G401.6 (cell line): Measurements from ENCODE around the gene MACF1.
"Not testable (repeated sequence)": the region's sequence is repeated elsewhere in the genome, so short reads cannot be mapped to it uniquely, and the experiment has no call there.

Source experiments
- FAIRE-seq: peaks from 2 replicates; lab custom pipeline; 2012; peaks lifted over from hg19 to GRCh38; lab: Jason Lieb, UNC

The MACF1 gene

DNA sequence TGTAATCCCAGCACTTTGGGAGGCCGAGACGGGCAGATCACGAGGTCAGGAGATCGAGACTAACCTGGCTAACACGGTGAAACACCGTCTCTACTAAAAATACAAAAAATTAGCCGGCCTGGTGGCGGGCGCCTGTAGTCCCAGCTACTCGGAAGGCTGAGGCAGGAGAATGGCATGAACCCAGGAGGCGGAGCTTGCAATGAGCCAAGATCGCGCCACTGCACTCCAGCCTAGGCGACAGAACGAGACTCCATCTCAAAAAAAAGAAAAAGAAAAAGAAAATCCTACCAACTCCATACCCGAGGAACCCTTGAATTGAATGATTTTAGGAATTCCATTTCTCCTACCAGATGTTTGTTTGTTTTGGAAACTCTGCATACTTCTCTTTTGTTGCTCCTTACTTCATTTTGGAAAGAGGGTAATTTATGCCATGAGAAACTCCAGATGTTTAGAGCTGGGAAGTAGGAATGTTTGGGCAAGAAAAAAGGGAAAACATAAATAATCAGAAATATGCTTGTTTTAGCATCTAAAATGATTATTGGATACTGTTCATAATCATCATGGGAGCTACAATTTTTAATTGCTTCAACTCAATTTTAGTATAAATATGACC, 262.7 kb downstream of the MACF1 start:
- FAIRE-seq, result not testable (repeated sequence)

DNA sequence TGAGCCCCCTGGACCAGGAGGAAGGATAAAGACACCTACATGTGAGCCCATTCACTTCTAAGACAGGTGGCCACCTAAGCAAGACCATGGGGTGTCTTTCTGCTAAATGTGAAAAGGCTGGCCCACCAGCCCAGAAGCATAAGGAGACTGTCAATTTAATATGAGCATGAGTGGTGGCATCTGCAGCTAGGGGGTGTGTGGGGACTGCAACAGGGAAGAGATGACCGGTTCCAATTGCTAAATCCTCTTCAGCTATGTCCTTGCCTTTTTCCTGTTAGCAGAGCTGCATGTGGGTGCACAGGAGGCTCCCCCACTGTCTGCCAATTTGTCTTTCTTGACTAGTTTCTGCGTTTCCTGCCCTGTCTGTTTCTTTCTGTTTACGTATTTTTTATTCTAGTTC, 264.7 kb downstream of the MACF1 start:
- no peak for FAIRE-seq

DNA sequence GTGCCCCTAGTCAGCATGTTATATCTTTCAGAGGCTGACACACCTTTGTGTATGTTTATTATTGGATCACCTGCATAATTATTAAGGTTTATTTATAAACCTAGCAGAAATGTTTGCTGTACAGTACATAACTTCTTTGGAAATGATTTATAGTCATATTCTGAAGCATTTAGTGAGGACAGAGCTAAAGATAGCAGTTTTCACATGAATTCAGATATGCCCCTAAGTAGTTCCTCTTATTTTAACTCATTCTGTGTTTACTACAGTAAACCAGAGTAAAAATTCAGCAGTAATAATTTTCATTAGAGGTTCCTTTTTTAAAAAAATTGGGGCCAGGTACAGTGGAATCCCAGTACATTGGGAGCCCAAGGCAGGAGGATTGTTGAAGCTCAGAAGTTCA, 265.5 kb downstream of the MACF1 start:
- no peak for FAIRE-seq

DNA sequence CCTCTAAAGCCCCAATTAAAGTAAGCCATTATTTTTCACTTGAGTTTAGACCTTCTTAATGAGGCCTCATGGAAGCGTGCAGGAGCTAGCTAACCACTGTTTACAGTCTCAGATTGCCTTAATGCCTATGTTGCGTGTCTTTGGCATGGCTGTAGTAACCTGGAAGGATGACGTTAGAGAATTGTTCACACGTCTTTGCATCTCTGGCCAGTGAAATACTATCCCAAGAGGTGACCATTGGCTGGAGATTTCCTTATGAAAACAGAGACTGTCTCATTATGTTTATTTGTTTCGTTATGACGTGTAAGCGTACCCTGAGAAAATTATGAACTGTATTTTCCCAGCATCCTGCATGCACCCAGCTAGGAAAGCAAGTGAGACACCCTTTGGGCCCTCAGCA, 268.3 kb downstream of the MACF1 start:
- FAIRE-seq, result no peak

DNA sequence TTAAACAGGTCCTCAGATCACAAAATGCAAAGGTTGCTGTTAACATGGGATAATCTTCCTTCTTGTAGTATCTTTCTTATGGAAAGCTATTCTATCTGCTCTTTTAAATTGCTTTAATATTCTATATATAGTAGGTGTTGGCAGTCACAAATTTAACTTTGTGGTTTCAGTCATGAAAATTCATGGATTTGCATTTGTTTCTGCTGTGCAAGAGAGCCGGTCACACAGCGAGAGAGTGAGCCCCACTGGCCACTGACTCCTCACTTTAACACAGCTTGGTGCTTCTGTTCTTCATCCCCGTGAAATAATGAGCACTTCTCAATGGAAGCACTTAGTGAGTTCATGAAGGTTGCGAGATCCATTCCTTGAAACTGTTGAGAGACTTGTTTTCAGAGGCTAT, 268.8 kb downstream of the MACF1 start:
- FAIRE-seq, result no peak

DNA sequence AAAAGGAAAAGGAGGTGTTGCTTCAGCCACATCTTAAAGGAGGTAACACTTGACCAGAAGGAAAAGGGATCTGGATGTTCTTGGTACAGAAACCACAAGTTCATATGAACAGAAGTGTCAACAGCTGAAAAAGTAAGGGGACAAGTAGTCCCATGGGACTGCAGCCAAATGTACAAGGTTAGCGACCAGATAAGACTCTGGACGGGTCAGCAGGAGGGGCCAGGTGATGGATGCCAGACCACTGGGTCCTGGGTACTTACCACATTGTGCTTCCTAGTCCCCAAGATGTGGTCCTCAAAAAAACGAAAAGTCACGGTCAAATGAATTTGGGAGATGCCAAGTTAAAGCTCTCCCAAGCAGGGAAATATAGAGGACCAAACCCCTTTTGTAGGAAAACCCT, 270.3 kb downstream of the MACF1 start:
- FAIRE-seq, result no peak

DNA sequence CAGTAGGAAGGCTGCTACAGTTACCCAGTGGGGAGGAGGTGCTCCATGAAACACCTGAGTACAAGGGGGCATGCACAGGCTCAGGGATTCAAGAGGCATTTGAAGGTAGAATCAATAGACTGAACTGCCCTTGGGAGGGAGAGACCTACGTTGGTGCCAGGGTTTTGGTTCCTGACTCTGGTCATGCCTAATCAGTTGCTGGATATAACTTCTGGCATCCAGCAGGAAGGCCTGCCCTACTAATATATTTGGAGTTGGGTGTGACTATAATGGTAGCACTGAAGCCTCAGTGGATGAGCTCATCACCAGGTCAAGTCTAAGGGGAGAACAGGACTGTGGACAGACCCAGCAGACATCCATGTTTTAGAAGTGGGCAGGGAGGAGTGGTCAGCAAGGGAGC, 271.1 kb downstream of the MACF1 start:
- FAIRE-seq, result not testable (repeated sequence)

DNA sequence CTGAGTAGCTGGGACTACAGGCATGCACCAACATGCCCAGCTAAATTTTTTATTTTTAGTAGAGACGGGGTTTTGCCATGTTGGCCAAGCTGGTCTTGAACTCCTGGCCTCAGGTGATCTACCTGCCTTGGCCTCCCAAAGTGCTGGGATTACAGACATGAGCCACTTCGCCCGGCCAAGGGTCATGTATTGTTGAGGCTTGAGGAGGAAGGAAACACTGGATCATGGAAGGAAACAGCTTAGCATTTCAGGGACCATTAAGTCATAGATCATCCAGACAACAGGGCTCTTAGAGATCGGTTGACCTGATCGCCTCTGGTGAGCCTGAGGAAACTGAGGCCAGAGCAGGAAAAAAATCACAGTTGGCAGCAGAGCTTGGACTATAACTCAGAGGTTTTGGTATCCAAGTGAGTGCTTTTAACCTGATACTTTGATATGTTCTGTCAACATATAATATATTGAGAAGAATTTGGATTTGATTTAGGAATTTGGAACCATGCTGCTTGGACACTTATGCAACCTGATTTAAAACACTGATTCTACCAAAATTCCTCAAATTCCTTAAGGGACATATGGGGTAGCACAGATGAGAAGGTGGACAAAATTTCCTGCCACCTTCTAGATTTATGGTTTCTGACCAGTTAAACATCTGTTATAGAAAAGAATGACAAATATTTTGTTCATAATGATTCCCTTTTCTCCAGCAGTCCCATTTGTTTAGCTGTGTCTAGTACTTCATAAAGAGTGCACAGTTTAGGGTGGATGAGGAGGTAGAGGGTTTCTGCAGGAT, 273.8 kb downstream of the MACF1 start:
- FAIRE-seq, result no peak

DNA sequence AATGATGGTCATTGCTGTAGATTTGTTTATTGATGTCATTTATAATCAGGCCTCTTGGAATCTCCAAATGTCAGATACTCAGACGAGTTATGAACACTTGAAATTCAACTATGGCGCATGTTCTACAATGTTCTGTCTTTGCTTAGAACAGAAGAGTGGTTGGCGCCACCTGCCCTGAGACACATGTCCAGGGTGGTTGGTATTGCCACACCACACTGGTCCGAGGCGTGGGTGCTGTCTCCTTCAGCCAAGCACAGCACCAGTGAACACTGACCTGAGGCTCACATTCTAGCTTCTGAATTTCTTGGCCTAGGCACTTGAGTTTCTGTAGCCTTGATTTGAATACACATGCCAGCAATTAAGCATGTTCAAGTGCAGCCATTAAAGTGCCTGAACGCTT, 276.8 kb downstream of the MACF1 start:
- FAIRE-seq, result no peak

DNA sequence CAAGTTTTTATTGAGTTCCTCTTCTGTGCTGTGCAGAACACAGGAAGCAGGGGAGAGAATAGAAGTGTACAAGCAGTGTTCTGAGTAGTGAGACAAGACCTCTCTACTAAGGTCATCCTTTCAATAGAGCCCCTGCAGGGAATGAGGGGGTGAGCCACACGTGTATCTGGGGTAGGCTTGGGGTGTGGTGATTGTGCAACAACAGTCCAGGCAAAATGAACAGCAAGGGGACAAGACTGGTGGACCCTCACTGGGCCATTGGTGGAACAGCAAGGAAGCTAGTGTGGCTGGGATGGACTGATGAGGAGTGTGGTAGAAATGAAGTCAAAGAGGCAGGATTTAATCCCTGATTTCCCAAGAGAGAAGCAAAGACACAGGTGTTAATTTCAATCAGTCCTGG, 278.8 kb downstream of the MACF1 start:
- no peak for FAIRE-seq

DNA sequence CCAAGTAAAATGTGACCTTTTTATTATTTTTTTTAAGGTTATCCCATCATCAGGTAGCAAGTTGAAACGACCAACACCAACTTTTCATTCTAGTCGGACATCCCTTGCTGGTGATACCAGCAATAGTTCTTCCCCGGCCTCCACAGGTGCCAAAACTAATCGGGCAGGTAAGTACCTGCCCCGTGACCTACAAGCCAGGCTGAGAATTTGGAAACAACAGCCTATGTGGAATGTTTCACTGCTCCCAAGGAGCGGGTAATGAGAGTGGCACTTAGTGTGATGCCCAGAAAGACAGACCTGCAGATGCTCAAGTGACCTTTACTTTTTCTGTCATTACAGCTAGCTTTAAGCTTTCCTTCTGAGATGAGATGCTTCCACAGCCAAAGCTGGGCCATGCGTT, 280.1 kb downstream of the MACF1 start:
- FAIRE-seq, result no peak

DNA sequence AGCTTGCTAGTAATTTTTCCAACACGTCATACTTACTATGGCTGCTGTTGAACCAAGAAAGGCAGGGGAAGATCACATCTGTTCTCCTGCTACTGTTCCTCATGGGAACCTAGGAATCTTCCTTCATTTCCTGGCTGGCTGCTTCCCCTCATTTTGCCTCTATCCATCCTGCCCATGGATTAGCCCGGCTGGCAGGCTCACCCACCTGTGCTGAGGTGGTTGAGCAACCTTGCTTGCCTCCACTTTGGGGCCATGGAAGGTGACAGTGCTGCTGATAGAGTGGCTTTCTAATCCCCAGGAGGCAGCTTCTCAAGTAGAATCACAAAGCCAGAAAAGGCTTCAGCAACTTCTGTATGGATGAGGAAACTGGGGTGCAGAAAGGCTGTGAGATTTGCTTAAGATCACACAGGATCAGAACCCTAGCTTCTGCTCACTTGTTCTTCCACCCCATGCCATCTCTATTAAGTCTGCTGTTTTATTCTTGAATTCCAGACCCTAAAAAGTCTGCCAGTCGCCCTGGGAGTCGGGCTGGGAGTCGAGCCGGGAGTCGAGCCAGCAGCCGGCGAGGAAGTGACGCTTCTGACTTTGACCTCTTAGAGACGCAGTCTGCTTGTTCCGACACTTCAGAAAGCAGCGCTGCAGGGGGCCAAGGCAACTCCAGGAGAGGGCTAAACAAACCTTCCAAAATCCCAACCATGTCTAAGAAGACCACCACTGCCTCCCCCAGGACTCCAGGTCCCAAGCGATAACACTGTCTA, 280.7 kb downstream of the MACF1 start:
- no peak for FAIRE-seq

DNA sequence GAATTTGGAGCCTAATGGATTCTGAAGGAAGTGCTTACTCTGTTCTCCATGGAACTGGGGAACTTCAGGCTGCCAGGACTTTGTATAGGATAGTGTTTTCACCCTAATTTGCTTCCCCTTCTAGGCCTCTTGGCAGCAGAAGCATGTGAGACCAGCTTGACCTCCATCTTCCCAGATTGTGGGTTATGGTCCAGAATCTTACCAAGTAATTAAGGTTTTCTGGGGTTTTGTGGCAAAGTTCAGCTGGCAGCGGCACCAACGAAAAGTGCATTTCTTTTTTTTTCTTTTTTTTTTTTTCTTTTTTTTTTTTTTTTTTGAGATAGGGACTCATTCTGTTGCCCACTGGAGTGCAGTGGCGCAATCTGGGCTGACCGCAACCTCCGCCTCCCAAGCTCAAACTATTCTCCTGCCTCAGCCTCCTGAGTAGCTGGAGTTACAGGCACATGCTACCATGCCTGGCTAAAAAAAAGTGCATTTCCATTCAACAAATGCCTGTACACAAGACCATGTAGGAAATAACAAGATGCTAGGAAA, 283.6 kb downstream of the MACF1 start:
- FAIRE-seq, result no peak

DNA sequence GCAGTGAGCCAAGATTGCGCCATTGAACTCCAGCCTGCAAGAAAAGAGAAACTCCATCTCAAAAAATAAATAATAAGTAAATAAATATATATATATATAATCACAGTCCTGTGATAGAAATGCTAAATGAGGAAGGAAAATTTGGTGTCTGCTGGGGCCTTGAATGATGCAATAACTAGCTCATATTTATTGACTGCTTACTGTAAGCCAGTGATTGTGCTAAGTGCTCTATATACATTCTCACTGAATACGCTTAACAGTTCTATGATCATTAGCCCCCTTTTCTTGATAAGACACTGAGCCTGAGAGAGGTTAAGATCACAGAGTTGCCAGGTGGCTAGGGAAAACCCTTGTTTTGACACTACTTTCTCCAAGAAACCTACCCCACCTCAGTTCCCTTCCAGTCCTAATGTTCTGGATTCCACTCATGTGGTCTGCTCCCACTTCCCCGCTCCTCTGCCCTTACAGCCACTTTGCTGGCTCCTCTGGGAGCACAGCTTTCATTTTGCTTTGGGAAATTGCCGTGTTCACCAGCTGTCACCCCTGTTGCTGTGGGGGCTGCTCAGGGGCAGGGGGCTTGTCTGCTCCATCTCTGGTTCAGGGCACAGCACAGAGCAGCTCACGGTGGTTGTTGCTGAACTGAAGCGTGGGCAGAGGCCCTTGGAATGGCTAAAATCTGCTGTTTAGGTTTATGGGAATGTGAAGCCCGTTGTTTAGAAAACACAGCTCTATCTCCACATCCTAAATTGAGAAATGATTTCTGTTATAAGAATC, 284.5 kb downstream of the MACF1 start:
- FAIRE-seq, result no peak

DNA sequence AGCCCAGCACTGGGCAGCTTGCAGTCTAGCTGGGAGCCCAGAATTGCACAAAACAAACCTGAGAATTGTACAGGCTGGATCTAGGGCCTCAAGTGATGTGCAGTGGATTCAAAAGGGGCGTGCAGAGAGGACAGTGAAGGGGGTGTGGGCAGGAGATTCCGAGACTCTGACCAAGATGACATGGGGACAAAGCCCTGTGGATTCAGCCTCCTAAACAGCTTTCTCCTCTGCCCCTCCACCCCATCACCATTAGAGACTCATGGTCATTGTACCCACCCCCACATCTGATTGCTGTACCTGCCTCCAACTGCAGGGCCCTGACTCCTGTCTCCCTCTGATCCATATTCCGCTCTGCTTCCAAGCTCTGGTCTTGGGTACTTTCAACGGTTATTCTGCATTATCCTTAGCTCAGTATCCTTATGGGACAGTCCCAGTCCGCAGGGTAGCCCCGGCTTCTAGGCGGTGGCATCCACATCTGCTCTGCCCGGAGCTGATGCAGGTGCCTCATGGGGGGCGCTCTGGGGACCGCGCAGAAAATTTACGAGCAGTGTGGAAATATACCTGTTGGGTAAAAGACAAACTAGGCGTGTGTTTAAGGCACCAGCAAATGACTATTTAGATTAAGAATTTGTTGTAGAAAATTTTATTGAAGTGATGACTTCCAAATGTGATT, 285.2 kb downstream of the MACF1 start:
- no peak for FAIRE-seq

DNA sequence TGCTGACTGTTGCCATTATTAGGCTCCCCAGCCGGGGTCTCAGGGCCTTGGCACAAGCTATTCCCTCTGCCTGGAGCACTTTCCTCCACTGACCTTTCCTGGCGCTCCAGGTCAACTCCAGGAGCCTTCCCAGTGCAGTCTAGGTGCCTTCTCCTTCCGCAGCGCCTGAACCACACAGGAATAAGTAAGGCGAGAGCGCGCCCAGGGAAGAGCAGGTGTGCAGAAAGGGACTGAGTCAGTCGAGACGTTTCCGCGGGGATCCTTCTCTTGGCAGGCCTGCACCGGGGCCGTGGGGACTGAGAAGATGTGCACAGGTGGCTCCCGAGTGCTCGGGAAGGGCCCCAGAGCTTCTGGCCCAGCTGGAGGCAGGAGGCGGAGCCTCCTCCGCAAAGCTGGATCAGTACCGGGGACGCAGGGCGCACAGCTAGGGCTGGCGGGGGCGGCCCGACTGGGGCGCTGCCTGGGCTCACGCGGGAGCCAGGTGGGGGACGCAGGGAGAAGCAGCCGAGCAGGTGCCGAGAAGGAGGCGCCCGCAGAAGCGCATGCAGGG, 286.2 kb downstream of the MACF1 start:
- FAIRE-seq, result no peak

DNA sequence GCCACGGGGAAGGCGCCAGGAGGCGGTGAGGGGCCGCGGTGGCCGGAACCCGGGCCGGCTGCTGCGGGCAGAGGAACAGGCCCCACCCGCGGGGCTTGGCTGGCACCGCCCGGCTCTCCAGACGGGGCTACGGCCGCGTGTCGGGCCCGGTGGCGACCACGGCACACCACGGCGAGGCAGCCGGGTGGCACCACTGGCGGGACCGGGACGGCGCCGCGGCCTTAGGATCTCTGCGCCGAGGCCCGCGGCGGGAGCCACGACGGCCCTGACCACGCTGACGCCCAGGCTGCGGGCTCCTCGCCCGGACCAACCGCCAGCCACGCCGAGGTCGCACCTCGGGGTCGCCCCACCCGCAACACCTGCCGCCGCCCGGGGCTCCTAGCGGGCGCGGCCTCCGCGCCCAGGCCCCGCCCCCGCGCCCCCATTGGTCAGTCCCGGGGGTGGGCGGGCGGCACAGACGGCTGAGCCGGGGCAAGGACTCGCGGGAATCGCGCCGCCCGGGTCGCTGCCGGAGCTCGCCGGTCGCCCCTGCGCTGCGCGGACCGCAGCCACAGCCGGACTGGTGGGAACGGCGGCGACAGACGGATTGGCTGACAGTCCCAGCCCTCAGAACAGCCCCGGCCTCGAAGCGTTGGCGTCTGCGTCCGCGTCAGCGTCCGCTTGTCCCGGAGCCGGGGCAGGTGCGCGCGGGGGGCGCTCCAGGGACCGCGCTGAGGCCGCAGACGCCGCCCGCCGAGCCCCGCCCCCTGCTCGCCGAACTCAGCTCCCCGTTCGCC, 286.8 kb downstream of the MACF1 start, which contains the start of gene BMP8A:
TSS of gene BMP8A (plus strand) at position 491 of the 776 bp plus-strand sequence. CDS start 356 bp downstream, outside the sequence.
- FAIRE-seq, result no peak

DNA sequence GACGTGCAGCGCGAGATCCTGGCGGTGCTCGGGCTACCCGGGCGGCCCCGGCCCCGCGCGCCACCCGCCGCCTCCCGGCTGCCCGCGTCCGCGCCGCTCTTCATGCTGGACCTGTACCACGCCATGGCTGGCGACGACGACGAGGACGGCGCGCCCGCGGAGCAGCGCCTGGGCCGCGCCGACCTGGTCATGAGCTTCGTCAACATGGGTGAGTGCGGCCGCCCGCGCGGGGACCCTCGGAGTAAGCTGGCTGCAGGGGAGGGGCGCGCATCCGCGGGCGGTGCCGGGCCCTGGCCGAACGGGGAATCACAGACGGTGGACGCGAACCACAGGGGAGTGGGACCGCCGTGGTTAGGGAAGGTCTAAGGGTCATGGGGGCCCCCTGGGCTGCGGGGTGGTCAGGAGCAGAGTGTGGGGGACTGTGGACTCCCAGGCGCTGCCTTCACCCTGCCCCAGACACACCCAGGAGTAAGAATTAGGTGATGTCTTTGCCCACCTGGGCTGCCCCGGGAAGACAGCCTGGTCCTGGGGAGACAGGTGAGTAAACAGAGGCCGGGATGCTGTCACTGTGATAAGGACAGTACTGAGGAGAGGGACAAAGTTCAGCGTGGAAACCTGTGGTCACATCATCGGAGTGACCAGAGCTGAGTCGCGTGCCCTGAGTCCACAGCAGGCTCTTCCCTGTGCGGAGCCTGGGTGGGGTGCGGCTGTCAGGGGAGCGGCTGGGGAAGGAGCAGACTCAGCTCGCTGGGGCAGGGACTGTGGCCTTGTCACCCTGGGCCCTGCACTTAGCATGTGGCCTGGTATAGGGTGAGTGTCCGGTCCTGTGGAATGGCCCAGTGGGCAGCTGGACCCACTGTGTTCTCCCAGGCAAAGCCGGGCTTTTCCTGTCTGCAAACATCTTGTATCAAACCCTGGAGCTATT, 287.9 kb downstream of the MACF1 start:
- FAIRE-seq, result not testable (repeated sequence)
